ENCODE data around the gene ZNF460. TPM values are rescaled to one million over a fixed set of nuclear protein-coding genes. Genes with fewer than 3 reads are reported as not detected.
A peak's percentile ranks its signal among the peaks of the same experiment; 100 is the strongest.

Gene ZNF460
- polyA plus RNA-seq (2013, experiment 1 of 2) = 4.5 TPM
- polyA plus RNA-seq (2013, experiment 2 of 2) = 5.6 TPM

- Histone ChIP-seq H3K4me2 (ENCODE audit: insufficient read depth, low read length, poor library complexity, severe bottlenecking) (peak within 1 kb of the TSS; percentile 74), H2BK12ac (ENCODE audit: low read length) (no peak within 1 kb of the TSS), H3K36me3 (replicated peaks in 1 of 2; ENCODE audit: control insufficient read depth in 2 of 2, insufficient read depth in 2 of 2, low read length in 2 of 2) (peaks cover 8 to 47% of the 10 kb centered on the region in 2 donors), H3K14ac (ENCODE audit: low read length) (peak within 1 kb of the TSS; percentile 60), H2AFZ (ENCODE audit: low read length) (peak within 1 kb of the TSS; percentile 86), H3K4ac (ENCODE audit: low read length) (no peak within 1 kb of the TSS), H3K9ac (ENCODE audit: low read depth, low read length, poor library complexity) (peak within 1 kb of the TSS; percentile 93), H3K9me3 (replicated peaks in 1 of 2; ENCODE audit: control insufficient read depth in 2 of 2, insufficient read depth in 1 of 2, low read depth in 1 of 2, low read length in 2 of 2) (no peaks in the 10 kb centered on the region), H2BK15ac (ENCODE audit: low read length) (no peak within 1 kb of the TSS), H2AK5ac (ENCODE audit: low read depth, low read length) (peak within 1 kb of the TSS; percentile 2), H2BK120ac (ENCODE audit: low read depth, low read length) (no peak within 1 kb of the TSS), H2BK5ac (ENCODE audit: low read length) (peak within 1 kb of the TSS; percentile 60), H3K27me3 (ENCODE audit: control insufficient read depth in 3 of 3, insufficient read depth in 3 of 3, low read depth in 1 of 3, low read length in 3 of 3) (no peaks in the 10 kb centered on the region), H3K23ac (ENCODE audit: low read depth, low read length, poor library complexity) (peak within 1 kb of the TSS; percentile 3), H3K4me3 (ENCODE audit: low read length in 2 of 2) (peak within 1 kb of the TSS; percentile 73 to 95), H3K79me1 (ENCODE audit: low read depth, low read length) (peaks cover 9% of the 10 kb centered on the region), H3K4me1 (ENCODE audit: control insufficient read depth in 2 of 2, insufficient read depth in 1 of 2, low read depth in 1 of 2, low read length in 2 of 2) (peaks cover 8 to 10% of the 10 kb centered on the region in 2 donors), H3K27ac (replicated peaks; ENCODE audit: low read length) (peak within 1 kb of the TSS; percentile 90), H3K18ac (ENCODE audit: low read length) (peak within 1 kb of the TSS; percentile 94), H4K91ac (ENCODE audit: low read depth, low read length, poor library complexity) (no peak within 1 kb of the TSS), H4K8ac (ENCODE audit: low read depth, low read length) (no peak within 1 kb of the TSS)
- no CpG with 5 or more reads among the region's 71 CpGs for WGBS, 2 donors (ENCODE audit: extremely low coverage in 2 of 2, insufficient read length in 2 of 2, insufficient replicate concordance in 1 of 2)
- peak; percentile 98 for DNase-seq (ENCODE audit: low spot score)
These were observed at the start of gene ZNF460 for GRCh38 chr19:57280165-57280961. Gene ZNF460 (plus strand): TSS chr19:57280485. CDS start chr19:57280807, 322 bp downstream.

GRCh38 chr19:57231686-57232085 is 48.6 kb upstream of the ZNF460 start:
- no peaks in the 10 kb centered on the region for H3K79me1 ChIP-seq (ENCODE audit: low read depth, low read length)
- H3K4me3 ChIP-seq (ENCODE audit: low read length in 2 of 2) = no peak overlapping the region
- no peak overlapping the region for H3K23ac ChIP-seq (ENCODE audit: low read depth, low read length, poor library complexity)
- peaks cover 0 to 2% of the 10 kb centered on the region in 2 donors for H3K9me3 ChIP-seq (replicated peaks in 1 of 2; ENCODE audit: control insufficient read depth in 2 of 2, insufficient read depth in 1 of 2, low read depth in 1 of 2, low read length in 2 of 2)
- no peak overlapping the region for H4K8ac ChIP-seq (ENCODE audit: low read depth, low read length)
- no peak overlapping the region for H3K4ac ChIP-seq (ENCODE audit: low read length)
- no peak overlapping the region for H2BK12ac ChIP-seq (ENCODE audit: low read length)
- H3K14ac ChIP-seq (ENCODE audit: low read length) = no peak overlapping the region
- no peak overlapping the region for H2AK5ac ChIP-seq (ENCODE audit: low read depth, low read length)
- H3K36me3 ChIP-seq (replicated peaks in 1 of 2; ENCODE audit: control insufficient read depth in 2 of 2, insufficient read depth in 2 of 2, low read length in 2 of 2) = no peaks in the 10 kb centered on the region
- H2BK15ac ChIP-seq (ENCODE audit: low read length) = no peak overlapping the region
- no peak for DNase-seq (ENCODE audit: low spot score)
- peak overlapping the region; percentile 53 for H2AFZ ChIP-seq (ENCODE audit: low read length)
- no peak overlapping the region for H4K91ac ChIP-seq (ENCODE audit: low read depth, low read length, poor library complexity)
- WGBS, 2 donors (ENCODE audit: extremely low coverage in 2 of 2, insufficient read length in 2 of 2, insufficient replicate concordance in 1 of 2) = no CpG with 5 or more reads among the region's 9 CpGs
- no peak overlapping the region for H3K9ac ChIP-seq (ENCODE audit: low read depth, low read length, poor library complexity)
- H3K18ac ChIP-seq (ENCODE audit: low read length) = no peak overlapping the region
- no peak overlapping the region for H2BK120ac ChIP-seq (ENCODE audit: low read depth, low read length)
- peaks cover 0 to 2% of the 10 kb centered on the region in 2 donors for H3K4me1 ChIP-seq (ENCODE audit: control insufficient read depth in 2 of 2, insufficient read depth in 1 of 2, low read depth in 1 of 2, low read length in 2 of 2)
- no peaks in the 10 kb centered on the region for H3K27me3 ChIP-seq (ENCODE audit: control insufficient read depth in 3 of 3, insufficient read depth in 3 of 3, low read depth in 1 of 3, low read length in 3 of 3)
- H2BK5ac ChIP-seq (ENCODE audit: low read length) = no peak overlapping the region
- H3K27ac ChIP-seq (replicated peaks; ENCODE audit: low read length) = no peak overlapping the region
- no peak overlapping the region for H3K4me2 ChIP-seq (ENCODE audit: insufficient read depth, low read length, poor library complexity, severe bottlenecking)

GRCh38 chr19:57233207-57233606 is 47.1 kb upstream of the ZNF460 start:
- H3K4me1 ChIP-seq (ENCODE audit: control insufficient read depth in 2 of 2, insufficient read depth in 1 of 2, low read depth in 1 of 2, low read length in 2 of 2) = peaks cover 0 to 2% of the 10 kb centered on the region in 2 donors
- H2BK15ac ChIP-seq (ENCODE audit: low read length) = no peak overlapping the region
- no peak for DNase-seq (ENCODE audit: low spot score)
- H3K4me2 ChIP-seq (ENCODE audit: insufficient read depth, low read length, poor library complexity, severe bottlenecking) = no peak overlapping the region
- H3K4me3 ChIP-seq (ENCODE audit: low read length in 2 of 2) = no peak overlapping the region
- no peak overlapping the region for H2BK12ac ChIP-seq (ENCODE audit: low read length)
- no peak overlapping the region for H3K23ac ChIP-seq (ENCODE audit: low read depth, low read length, poor library complexity)
- no CpG with 5 or more reads among the region's 1 CpG for WGBS, 2 donors (ENCODE audit: extremely low coverage in 2 of 2, insufficient read length in 2 of 2, insufficient replicate concordance in 1 of 2)
- no peak overlapping the region for H4K8ac ChIP-seq (ENCODE audit: low read depth, low read length)
- H2BK120ac ChIP-seq (ENCODE audit: low read depth, low read length) = no peak overlapping the region
- H3K14ac ChIP-seq (ENCODE audit: low read length) = no peak overlapping the region
- peaks cover 0 to 2% of the 10 kb centered on the region in 2 donors for H3K9me3 ChIP-seq (replicated peaks in 1 of 2; ENCODE audit: control insufficient read depth in 2 of 2, insufficient read depth in 1 of 2, low read depth in 1 of 2, low read length in 2 of 2)
- no peak overlapping the region for H2BK5ac ChIP-seq (ENCODE audit: low read length)
- no peaks in the 10 kb centered on the region for H3K36me3 ChIP-seq (replicated peaks in 1 of 2; ENCODE audit: control insufficient read depth in 2 of 2, insufficient read depth in 2 of 2, low read length in 2 of 2)
- H3K27me3 ChIP-seq (ENCODE audit: control insufficient read depth in 3 of 3, insufficient read depth in 3 of 3, low read depth in 1 of 3, low read length in 3 of 3) = no peaks in the 10 kb centered on the region
- H3K79me1 ChIP-seq (ENCODE audit: low read depth, low read length) = no peaks in the 10 kb centered on the region
- no peak overlapping the region for H2AK5ac ChIP-seq (ENCODE audit: low read depth, low read length)
- no peak overlapping the region for H2AFZ ChIP-seq (ENCODE audit: low read length)
- no peak overlapping the region for H3K9ac ChIP-seq (ENCODE audit: low read depth, low read length, poor library complexity)
- H3K27ac ChIP-seq (replicated peaks; ENCODE audit: low read length) = no peak overlapping the region
- H3K18ac ChIP-seq (ENCODE audit: low read length) = no peak overlapping the region
- no peak overlapping the region for H3K4ac ChIP-seq (ENCODE audit: low read length)
- H4K91ac ChIP-seq (ENCODE audit: low read depth, low read length, poor library complexity) = no peak overlapping the region

- Histone ChIP-seq H3K18ac (ENCODE audit: low read length) (peak overlapping the region; percentile 96), H4K8ac (ENCODE audit: low read depth, low read length) (no peak overlapping the region), H3K4me2 (ENCODE audit: insufficient read depth, low read length, poor library complexity, severe bottlenecking) (peak overlapping the region; percentile 63), H3K4me3 (ENCODE audit: low read length in 2 of 2) (peak overlapping the region; percentile 71 to 82), H2BK120ac (ENCODE audit: low read depth, low read length) (no peak overlapping the region), H3K36me3 (replicated peaks in 1 of 2; ENCODE audit: control insufficient read depth in 2 of 2, insufficient read depth in 2 of 2, low read length in 2 of 2) (peaks cover 0 to 23% of the 10 kb centered on the region in 2 donors), H3K27me3 (ENCODE audit: control insufficient read depth in 3 of 3, insufficient read depth in 3 of 3, low read depth in 1 of 3, low read length in 3 of 3) (no peaks in the 10 kb centered on the region), H2BK15ac (ENCODE audit: low read length) (peak overlapping the region; percentile 73), H2BK5ac (ENCODE audit: low read length) (peak overlapping the region; percentile 56), H3K4me1 (ENCODE audit: control insufficient read depth in 2 of 2, insufficient read depth in 1 of 2, low read depth in 1 of 2, low read length in 2 of 2) (peaks cover 6 to 8% of the 10 kb centered on the region in 2 donors), H3K9me3 (replicated peaks in 1 of 2; ENCODE audit: control insufficient read depth in 2 of 2, insufficient read depth in 1 of 2, low read depth in 1 of 2, low read length in 2 of 2) (no peaks in the 10 kb centered on the region), H3K4ac (ENCODE audit: low read length) (no peak overlapping the region), H3K27ac (replicated peaks; ENCODE audit: low read length) (peak overlapping the region; percentile 74), H3K14ac (ENCODE audit: low read length) (no peak overlapping the region), H2BK12ac (ENCODE audit: low read length) (no peak overlapping the region), H3K79me1 (ENCODE audit: low read depth, low read length) (peaks cover 5% of the 10 kb centered on the region), H2AK5ac (ENCODE audit: low read depth, low read length) (peak overlapping the region; percentile 36), H4K91ac (ENCODE audit: low read depth, low read length, poor library complexity) (no peak overlapping the region), H2AFZ (ENCODE audit: low read length) (peak overlapping the region; percentile 97), H3K9ac (ENCODE audit: low read depth, low read length, poor library complexity) (peak overlapping the region; percentile 92), H3K23ac (ENCODE audit: low read depth, low read length, poor library complexity) (peak overlapping the region; percentile 92)
- no CpG with 5 or more reads among the region's 12 CpGs for WGBS, 2 donors (ENCODE audit: extremely low coverage in 2 of 2, insufficient read length in 2 of 2, insufficient replicate concordance in 1 of 2)
- DNase-seq (ENCODE audit: low spot score) = no peak
These were observed 40.3 kb upstream of the ZNF460 start for GRCh38 chr19:57239982-57240310.

All from neuronal stem cell (in vitro differentiated cells).